Stimulated activated CD4-positive, alpha-beta T cell treated with anti-CD3 and anti-CD28 coated beads, Interleukin-4, amount 100 ng/mL, for 24 hours (primary cell): ENCODE measurements around the gene KLF16.
"Not testable (repeated sequence)": the region's sequence is repeated elsewhere in the genome, so short reads cannot be mapped to it uniquely, and the experiment has no call there.

Experiments used
- DNase-seq: peaks from one replicate; pipeline ENCODE4 v3.0.0-alpha.2; 2020

Gene KLF16

GRCh38 chr19:1883784-1884183, 20.4 kb upstream of the KLF16 start:
- no peak for DNase-seq

- no peak for DNase-seq
Measured at GRCh38 chr19:1882786-1883692, 19.7 kb upstream of the KLF16 start.

- peak; percentile 72 for DNase-seq
Measured at GRCh38 chr19:1882089-1882785, 18.9 kb upstream of the KLF16 start.

GRCh38 chr19:1881393-1882088, 18.2 kb upstream of the KLF16 start:
- not testable (repeated sequence) for DNase-seq

GRCh38 chr19:1880611-1881392, 17.4 kb upstream of the KLF16 start:
- DNase-seq: no peak

GRCh38 chr19:1879982-1880381, 16.6 kb upstream of the KLF16 start:
- not testable (repeated sequence) for DNase-seq

GRCh38 chr19:1878583-1878982, 15.2 kb upstream of the KLF16 start:
- DNase-seq: not testable (repeated sequence)

GRCh38 chr19:1877280-1877660, 13.9 kb upstream of the KLF16 start:
- not testable (repeated sequence) for DNase-seq

GRCh38 chr19:1876496-1877279, 13.3 kb upstream of the KLF16 start:
- not testable (repeated sequence) for DNase-seq

GRCh38 chr19:1875646-1876495, 12.5 kb upstream of the KLF16 start:
- peak; percentile 88 for DNase-seq

GRCh38 chr19:1875265-1875645, 11.9 kb upstream of the KLF16 start:
- not testable (repeated sequence) for DNase-seq

GRCh38 chr19:1874554-1875185, 11.3 kb upstream of the KLF16 start:
- DNase-seq: no peak

- no peak for DNase-seq
Measured at GRCh38 chr19:1873524-1874473, 10.4 kb upstream of the KLF16 start.

- DNase-seq: no peak
Measured at GRCh38 chr19:1872807-1873523, 9.6 kb upstream of the KLF16 start.

- DNase-seq: no peak
Measured at GRCh38 chr19:1871630-1872029, 8.3 kb upstream of the KLF16 start.

- no peak for DNase-seq
Measured at GRCh38 chr19:1871140-1871597, 7.8 kb upstream of the KLF16 start.

- no peak for DNase-seq
Measured at GRCh38 chr19:1868971-1869370, 5.6 kb upstream of the KLF16 start.

GRCh38 chr19:1867349-1867724, 4.0 kb upstream of the KLF16 start:
- no peak for DNase-seq
